ENCODE data around the gene CPEB1.
"Not testable (repeated sequence)": the region's sequence is repeated elsewhere in the genome, so short reads cannot be mapped to it uniquely, and the experiment has no call there.

The CPEB1 gene

GRCh38 chr15:82505842-82506241 lies 141.3 kb downstream of the CPEB1 start:
- in situ Hi-C loops (cut with MboI; ENCODE audit: low pct_unique_long_range_greater_than_20kb, low sequenced_read_pairs, unreplicated experiment); DNase-seq (ENCODE audit: low spot score): not testable (repeated sequence)

GRCh38 chr15:82504074-82504473 lies 143.1 kb downstream of the CPEB1 start:
- in situ Hi-C loops (cut with MboI; ENCODE audit: low pct_unique_long_range_greater_than_20kb, low sequenced_read_pairs, unreplicated experiment); DNase-seq (ENCODE audit: low spot score): not testable (repeated sequence)

DNA sequence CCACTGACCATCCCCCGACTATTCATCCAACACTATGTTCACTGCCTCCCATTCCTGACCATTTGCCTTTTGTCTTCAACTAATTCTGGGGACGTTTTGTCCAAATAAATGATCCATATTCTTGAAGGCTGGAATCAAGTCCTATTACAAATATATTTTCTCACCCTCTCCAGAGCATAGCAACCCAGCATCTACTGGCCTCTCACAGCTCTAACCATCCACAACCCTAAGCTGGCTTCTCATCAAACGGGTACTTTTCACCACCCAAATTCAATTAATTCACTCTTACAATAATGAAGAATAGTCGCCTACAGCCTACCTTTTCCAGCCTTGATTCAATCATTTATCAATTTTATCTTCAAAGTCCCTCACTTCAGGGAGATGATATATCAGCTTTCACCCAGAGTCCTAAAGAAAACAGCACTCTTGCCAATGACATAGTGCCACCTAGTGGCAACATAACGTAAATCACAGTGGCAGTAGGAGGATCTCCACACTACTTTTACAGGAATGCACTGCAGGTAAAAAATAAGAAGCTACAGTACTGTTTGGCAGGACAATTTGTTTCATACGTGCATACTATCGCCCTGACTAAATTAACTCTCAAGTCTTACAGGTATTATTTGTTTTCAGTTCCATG lies 144.3 kb downstream of the CPEB1 start:
- DNase-seq (ENCODE audit: low spot score); in situ Hi-C loops (cut with MboI; ENCODE audit: low pct_unique_long_range_greater_than_20kb, low sequenced_read_pairs, unreplicated experiment): not testable (repeated sequence)
- TF ChIP-seq, protein P1, sequence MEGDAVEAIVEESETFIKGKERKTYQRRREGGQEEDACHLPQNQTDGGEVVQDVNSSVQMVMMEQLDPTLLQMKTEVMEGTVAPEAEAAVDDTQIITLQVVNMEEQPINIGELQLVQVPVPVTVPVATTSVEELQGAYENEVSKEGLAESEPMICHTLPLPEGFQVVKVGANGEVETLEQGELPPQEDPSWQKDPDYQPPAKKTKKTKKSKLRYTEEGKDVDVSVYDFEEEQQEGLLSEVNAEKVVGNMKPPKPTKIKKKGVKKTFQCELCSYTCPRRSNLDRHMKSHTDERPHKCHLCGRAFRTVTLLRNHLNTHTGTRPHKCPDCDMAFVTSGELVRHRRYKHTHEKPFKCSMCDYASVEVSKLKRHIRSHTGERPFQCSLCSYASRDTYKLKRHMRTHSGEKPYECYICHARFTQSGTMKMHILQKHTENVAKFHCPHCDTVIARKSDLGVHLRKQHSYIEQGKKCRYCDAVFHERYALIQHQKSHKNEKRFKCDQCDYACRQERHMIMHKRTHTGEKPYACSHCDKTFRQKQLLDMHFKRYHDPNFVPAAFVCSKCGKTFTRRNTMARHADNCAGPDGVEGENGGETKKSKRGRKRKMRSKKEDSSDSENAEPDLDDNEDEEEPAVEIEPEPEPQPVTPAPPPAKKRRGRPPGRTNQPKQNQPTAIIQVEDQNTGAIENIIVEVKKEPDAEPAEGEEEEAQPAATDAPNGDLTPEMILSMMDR (IDR thresholded peaks at IDR 0.05; ENCODE audit: extremely low read depth, insufficient read depth, missing control alignments) = peak; percentile 37

- in situ Hi-C loops (cut with MboI; ENCODE audit: low pct_unique_long_range_greater_than_20kb, low sequenced_read_pairs, unreplicated experiment) = not testable (repeated sequence)
Observed at GRCh38 chr15:82500772-82501171, 146.4 kb downstream of the CPEB1 start.

GRCh38 chr15:82497978-82498377 lies 149.2 kb downstream of the CPEB1 start:
- in situ Hi-C loops (cut with MboI; ENCODE audit: low pct_unique_long_range_greater_than_20kb, low sequenced_read_pairs, unreplicated experiment); DNase-seq (ENCODE audit: low spot score): not testable (repeated sequence)

More at GRCh38 chr15:82500772-82501171, 146.4 kb downstream of the CPEB1 start:
- not testable (repeated sequence) for DNase-seq (ENCODE audit: low spot score)

Measured in GM13977 (cell line).